Measurements from ENCODE around the gene HORMAD2.
"Not testable (repeated sequence)": the region's sequence is repeated elsewhere in the genome, so short reads cannot be mapped to it uniquely, and the experiment has no call there.

The HORMAD2 gene

GRCh38 chr22:30045494-30045887 is 34.8 kb upstream of the HORMAD2 start:
- Mint-ChIP-seq H3K27ac (no peak overlapping the region), H3K36me3 (no peaks in the 10 kb centered on the region), H3K4me3 (no peak overlapping the region), H3K27me3 (peaks cover 6 to 8% of the 10 kb centered on the region in 2 donors), H3K4me1 (peaks cover 2 to 7% of the 10 kb centered on the region in 2 donors), H3K9me3 (no peaks in the 10 kb centered on the region)
- DNase-seq (no peak), ATAC-seq (replicated peaks) (no peak)

GRCh38 chr22:30045901-30046715 is 34.2 kb upstream of the HORMAD2 start:
- Mint-ChIP-seq H3K9me3 (no peaks in the 10 kb centered on the region), H3K4me1 (peaks cover 2 to 7% of the 10 kb centered on the region in 2 donors), H3K27me3 (peaks cover 6 to 8% of the 10 kb centered on the region in 2 donors), H3K27ac (no peak overlapping the region), H3K36me3 (no peaks in the 10 kb centered on the region), H3K4me3 (no peak overlapping the region)
- ATAC-seq (replicated peaks) (no peak), DNase-seq (no peak)

- no peaks in the 10 kb centered on the region for H3K36me3 Mint-ChIP-seq
- H3K4me3 Mint-ChIP-seq, result no peak overlapping the region
- no peak overlapping the region for H3K27ac Mint-ChIP-seq
- H3K4me1 Mint-ChIP-seq, result peaks cover 2 to 7% of the 10 kb centered on the region in 2 donors
- no peak for DNase-seq
- no peaks in the 10 kb centered on the region for H3K9me3 Mint-ChIP-seq
- H3K27me3 Mint-ChIP-seq, result peaks cover 3 to 5% of the 10 kb centered on the region in 2 donors
- ATAC-seq (replicated peaks), result no peak
Observed at GRCh38 chr22:30046716-30047363, 33.4 kb upstream of the HORMAD2 start.

GRCh38 chr22:30047364-30047738 is 32.9 kb upstream of the HORMAD2 start:
- no peak overlapping the region for H3K4me3 Mint-ChIP-seq
- peaks cover 2 to 7% of the 10 kb centered on the region in 2 donors for H3K4me1 Mint-ChIP-seq
- ATAC-seq (replicated peaks), result peak; percentile 56 to 68
- H3K27me3 Mint-ChIP-seq, result peaks cover 0 to 3% of the 10 kb centered on the region in 2 donors
- H3K9me3 Mint-ChIP-seq, result no peaks in the 10 kb centered on the region
- DNase-seq, result no peak
- H3K27ac Mint-ChIP-seq, result no peak overlapping the region
- H3K36me3 Mint-ChIP-seq, result no peaks in the 10 kb centered on the region

- DNase-seq (no peak), ATAC-seq (replicated peaks) (no peak)
- Mint-ChIP-seq H3K27me3 (no peaks in the 10 kb centered on the region), H3K27ac (no peak overlapping the region), H3K4me3 (no peak overlapping the region), H3K9me3 (no peaks in the 10 kb centered on the region), H3K4me1 (peaks cover 2 to 7% of the 10 kb centered on the region in 2 donors), H3K36me3 (no peaks in the 10 kb centered on the region)
Observed at GRCh38 chr22:30048681-30049080, 31.6 kb upstream of the HORMAD2 start.

GRCh38 chr22:30054067-30054763 is 26.0 kb upstream of the HORMAD2 start:
- H3K9me3 Mint-ChIP-seq, result peaks cover 11 to 15% of the 10 kb centered on the region in 2 donors

GRCh38 chr22:30054764-30055069 is 25.5 kb upstream of the HORMAD2 start:
- Mint-ChIP-seq H3K9me3 (peaks cover 13 to 18% of the 10 kb centered on the region in 2 donors), H3K4me3 (no peak overlapping the region), H3K4me1 (no peaks in the 10 kb centered on the region), H3K36me3 (peaks cover 3 to 5% of the 10 kb centered on the region in 2 donors), H3K27me3 (peaks cover 7 to 21% of the 10 kb centered on the region in 2 donors), H3K27ac (no peak overlapping the region)
- ATAC-seq (replicated peaks) (no peak), DNase-seq (no peak)

More at GRCh38 chr22:30054067-30054763, 26.0 kb upstream of the HORMAD2 start:
- DNase-seq (no peak), ATAC-seq (replicated peaks) (no peak)
- peaks cover 3 to 5% of the 10 kb centered on the region in 2 donors for H3K36me3 Mint-ChIP-seq
- H3K27ac Mint-ChIP-seq, result no peak overlapping the region
- peaks cover 4 to 21% of the 10 kb centered on the region in 2 donors for H3K27me3 Mint-ChIP-seq
- no peaks in the 10 kb centered on the region for H3K4me1 Mint-ChIP-seq
- no peak overlapping the region for H3K4me3 Mint-ChIP-seq

GRCh38 chr22:30056015-30056414 is 24.2 kb upstream of the HORMAD2 start:
- peaks cover 7 to 21% of the 10 kb centered on the region in 2 donors for H3K27me3 Mint-ChIP-seq
- H3K4me3 Mint-ChIP-seq, result no peak overlapping the region
- H3K36me3 Mint-ChIP-seq, result peaks cover 3 to 5% of the 10 kb centered on the region in 2 donors
- no peak for ATAC-seq (replicated peaks)
- no peak for DNase-seq
- H3K4me1 Mint-ChIP-seq, result no peaks in the 10 kb centered on the region
- H3K27ac Mint-ChIP-seq, result no peak overlapping the region
- peaks cover 13 to 18% of the 10 kb centered on the region in 2 donors for H3K9me3 Mint-ChIP-seq

- ATAC-seq (replicated peaks) (no peak), DNase-seq (no peak)
- Mint-ChIP-seq H3K9me3 (peaks cover 15 to 23% of the 10 kb centered on the region in 2 donors), H3K4me3 (no peak overlapping the region), H3K4me1 (no peaks in the 10 kb centered on the region), H3K36me3 (peaks cover 3 to 5% of the 10 kb centered on the region in 2 donors), H3K27ac (no peak overlapping the region), H3K27me3 (peaks cover 12 to 21% of the 10 kb centered on the region in 2 donors)
Observed at GRCh38 chr22:30057375-30057774, 22.9 kb upstream of the HORMAD2 start.

GRCh38 chr22:30059346-30060020 is 20.8 kb upstream of the HORMAD2 start:
- not testable (repeated sequence) for ATAC-seq (replicated peaks); H3K36me3 Mint-ChIP-seq; H3K27ac Mint-ChIP-seq; H3K4me3 Mint-ChIP-seq; H3K4me1 Mint-ChIP-seq; DNase-seq
- peaks cover 25 to 32% of the 10 kb centered on the region in 2 donors for H3K9me3 Mint-ChIP-seq
- H3K27me3 Mint-ChIP-seq, result peaks cover 12 to 21% of the 10 kb centered on the region in 2 donors

- H3K4me3 Mint-ChIP-seq; H3K36me3 Mint-ChIP-seq; H3K27ac Mint-ChIP-seq; DNase-seq; H3K4me1 Mint-ChIP-seq; ATAC-seq (replicated peaks): not testable (repeated sequence)
- H3K27me3 Mint-ChIP-seq, result peaks cover 12 to 19% of the 10 kb centered on the region in 2 donors
- H3K9me3 Mint-ChIP-seq, result peaks cover 26 to 31% of the 10 kb centered on the region in 2 donors
Observed at GRCh38 chr22:30061094-30061493, 19.2 kb upstream of the HORMAD2 start.

- ATAC-seq (replicated peaks) (no peak), DNase-seq (no peak)
- Mint-ChIP-seq H3K27ac (no peak overlapping the region), H3K4me3 (no peak overlapping the region), H3K4me1 (no peaks in the 10 kb centered on the region), H3K9me3 (peaks cover 19 to 25% of the 10 kb centered on the region in 2 donors), H3K36me3 (peaks cover 0 to 1% of the 10 kb centered on the region in 2 donors), H3K27me3 (peaks cover 7 to 12% of the 10 kb centered on the region in 2 donors)
Observed at GRCh38 chr22:30062259-30062658, 18.0 kb upstream of the HORMAD2 start.

- Mint-ChIP-seq H3K27me3 (peaks cover 6 to 12% of the 10 kb centered on the region in 2 donors), H3K36me3 (peaks cover 0 to 3% of the 10 kb centered on the region in 2 donors), H3K9me3 (peaks cover 19 to 25% of the 10 kb centered on the region in 2 donors), H3K27ac (no peak overlapping the region), H3K4me3 (no peak overlapping the region), H3K4me1 (no peaks in the 10 kb centered on the region)
- ATAC-seq (replicated peaks) (no peak), DNase-seq (no peak)
Observed at GRCh38 chr22:30062950-30063349, 17.3 kb upstream of the HORMAD2 start.

GRCh38 chr22:30064172-30064571 is 16.1 kb upstream of the HORMAD2 start:
- H3K27me3 Mint-ChIP-seq, result peaks cover 4 to 9% of the 10 kb centered on the region in 2 donors
- no peak overlapping the region for H3K27ac Mint-ChIP-seq
- H3K36me3 Mint-ChIP-seq, result peaks cover 0 to 2% of the 10 kb centered on the region in 2 donors
- H3K4me1 Mint-ChIP-seq, result no peaks in the 10 kb centered on the region
- H3K4me3 Mint-ChIP-seq, result no peak overlapping the region
- DNase-seq (no peak), ATAC-seq (replicated peaks) (no peak)
- H3K9me3 Mint-ChIP-seq, result peaks cover 15 to 17% of the 10 kb centered on the region in 2 donors
